H1 (cell line): ENCODE data around the gene CCDC195. TPM values are rescaled to one million over a fixed set of nuclear protein-coding genes. Genes with fewer than 3 reads are reported as not detected.

Experiments used
- CTBP2 ChIP-seq: IDR thresholded peaks from 2 replicates; pipeline ENCODE4 v1.7.0; 2011; ENCODE audit warnings: borderline replicate concordance, mild to moderate bottlenecking, moderate library complexity, mixed read lengths, low read length; ENCODE audit not compliant: insufficient read depth, insufficient read length
- FOSL1 ChIP-seq: IDR thresholded peaks from 2 replicates; pipeline ENCODE4 v1.6.1; 2011; ENCODE audit warnings: mild to moderate bottlenecking, low read depth, low read length, moderate library complexity; ENCODE audit not compliant: insufficient read depth
- PHF8 ChIP-seq: fragments of 200-600 bp; sonication (generic); conservative IDR thresholded peaks from 2 replicates; pipeline ENCODE4 v1.7.1; 2012; ENCODE audit warnings: low read depth, mild to moderate bottlenecking, inconsistent platforms, low read length, moderate library complexity
- RFX5 ChIP-seq: IDR thresholded peaks from 2 replicates; pipeline ENCODE4 v1.6.1; 2011; ENCODE audit warnings: low read depth, low read length, improper control_type of control experiment, borderline replicate concordance
- SIRT6 ChIP-seq: IDR thresholded peaks from one replicate; pipeline ENCODE4 v1.7.1; 2012; ENCODE audit warnings: low read length, inconsistent platforms
- polyA plus RNA-seq, 7 experiments: library from polyadenylated mRNA; depleted of rRNA in 3 of 7; stranded (reverse) in 5 of 7; unstranded in 2 of 7; fragments of >200 nt in 5 of 7; fragments of 200-250 nt in 2 of 7; gene quantifications; 1 replicate in 5 of 7; 2 replicates in 1 of 7; 4 replicates in 1 of 7; pipeline versions ENCODE4 v1.2.1 to v1.2.3, GENCODE V29; 2011 to 2013; ENCODE audit warnings: missing spikeins in 2 of 7, mixed read lengths in 2 of 7
- total RNA-seq: library from RNA; stranded (reverse); fragmentation: NEBNext Ultra II Directional; extraction: Animal tissue kit (Norgen Biotek cat#: 25700); gene quantifications from 2 replicates; pipeline ENCODE4 v1.2.1, GENCODE V29; 2021
- TF ChIP-seq, protein P1 (sequence below): IDR thresholded peaks from 2 replicates; pipeline ENCODE4 v1.6.1; 2011; ENCODE audit warnings: low read depth, mild to moderate bottlenecking, low read length; ENCODE audit not compliant: insufficient read depth

The CCDC195 gene
- total and polyA plus RNA-seq, 2 of the 8 experiments (the other 6 are each of a cell fraction or from before 2014, with no cell fraction given) = not detected

DNA sequence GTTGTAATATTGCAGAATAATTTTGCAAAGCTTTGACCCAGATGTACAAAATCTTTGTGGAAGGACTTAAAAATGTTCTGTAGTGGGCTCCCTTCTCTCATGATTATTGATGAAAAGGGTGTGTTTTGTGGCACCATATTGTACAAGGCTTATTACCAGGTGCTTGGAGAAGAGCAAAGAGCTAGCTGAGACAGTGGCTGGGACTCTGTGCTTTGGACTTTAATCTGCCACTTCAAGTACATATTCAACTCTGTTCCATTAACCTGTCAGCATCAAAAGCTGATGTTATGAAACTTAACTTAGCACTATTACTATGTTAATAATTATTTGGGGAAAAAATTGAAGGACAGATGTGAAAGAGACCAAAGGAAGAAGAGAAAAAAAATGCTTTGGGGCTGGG is 31.0 kb downstream of the CCDC195 start (continued):
- TF ChIP-seq, protein P1, sequence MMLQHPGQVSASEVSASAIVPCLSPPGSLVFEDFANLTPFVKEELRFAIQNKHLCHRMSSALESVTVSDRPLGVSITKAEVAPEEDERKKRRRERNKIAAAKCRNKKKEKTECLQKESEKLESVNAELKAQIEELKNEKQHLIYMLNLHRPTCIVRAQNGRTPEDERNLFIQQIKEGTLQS = no peak
- TF ChIP-seq CTBP2 = no peak
- TF ChIP-seq PHF8 = no peak
- TF ChIP-seq FOSL1 = no peak
- TF ChIP-seq RFX5 = no peak
- no peak for TF ChIP-seq SIRT6
